D341Med (cell line): ENCODE data around the gene GRN.
"Not testable (repeated sequence)": the region's sequence is repeated elsewhere in the genome, so short reads cannot be mapped to it uniquely, and the experiment has no call there.

Experiments
- DNase-seq: peaks from one replicate; pipeline ENCODE4 v3.0.0; 2012; ENCODE audit warnings: low spot score

Gene GRN

DNA sequence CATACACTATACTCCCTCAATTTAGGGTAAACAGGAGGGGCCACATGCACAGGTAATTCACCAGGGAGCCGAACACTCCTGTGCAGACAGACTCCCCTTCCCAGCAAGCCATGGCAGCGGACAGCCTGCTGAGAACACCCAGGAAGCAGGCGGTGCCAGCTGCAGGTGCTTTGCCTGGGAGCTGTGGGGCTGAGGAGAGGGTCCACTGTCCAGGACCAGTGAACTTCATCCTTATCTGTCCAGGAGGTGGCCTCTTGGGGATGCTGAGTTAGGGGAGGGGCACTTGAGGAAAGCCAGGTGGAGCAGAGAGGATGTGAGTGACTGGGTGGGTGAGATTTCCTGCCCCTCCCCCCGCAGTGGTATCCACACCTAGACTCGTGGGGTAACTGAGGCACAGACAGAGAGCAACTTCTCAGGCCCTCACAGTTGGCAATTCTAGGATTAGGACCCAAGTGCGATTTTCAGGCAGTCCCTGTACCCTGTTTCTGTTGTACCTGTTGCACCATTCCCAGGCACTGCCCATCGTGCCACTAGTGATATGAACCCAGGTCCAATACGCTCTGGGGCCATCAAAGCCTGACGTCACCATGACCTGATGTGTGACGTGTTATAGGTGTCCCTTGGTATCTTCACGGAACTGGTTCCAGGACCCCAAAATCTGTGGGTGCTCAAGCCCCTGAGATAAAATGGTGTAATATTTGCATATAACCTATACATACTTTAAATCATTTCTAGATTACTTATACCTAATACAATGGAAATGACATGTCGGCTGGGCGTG, 1.2 kb downstream of the GRN start:
- DNase-seq, result no peak

- DNase-seq, result not testable (repeated sequence)
These were observed 2.3 kb downstream of the GRN start for GRCh38 chr17:44347206-44348055.

GRCh38 chr17:44348234-44348987, 3.3 kb downstream of the GRN start:
- DNase-seq, result peak; percentile 17

DNA sequence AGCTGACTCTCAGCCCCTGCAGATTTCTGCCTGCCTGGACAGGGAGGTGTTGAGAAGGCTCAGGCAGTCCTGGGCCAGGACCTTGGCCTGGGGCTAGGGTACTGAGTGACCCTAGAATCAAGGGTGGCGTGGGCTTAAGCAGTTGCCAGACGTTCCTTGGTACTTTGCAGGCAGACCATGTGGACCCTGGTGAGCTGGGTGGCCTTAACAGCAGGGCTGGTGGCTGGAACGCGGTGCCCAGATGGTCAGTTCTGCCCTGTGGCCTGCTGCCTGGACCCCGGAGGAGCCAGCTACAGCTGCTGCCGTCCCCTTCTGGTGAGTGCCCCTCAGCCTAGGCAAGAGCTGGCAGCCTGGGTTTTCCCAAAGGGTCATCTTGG, 3.9 kb downstream of the GRN start:
- peak; percentile 15 for DNase-seq

- DNase-seq, result peak; percentile 34
These were observed 4.5 kb downstream of the GRN start for GRCh38 chr17:44349553-44350070.

- DNase-seq, result peak; percentile 96
These were observed 5.7 kb downstream of the GRN start for GRCh38 chr17:44350733-44351226.

DNA sequence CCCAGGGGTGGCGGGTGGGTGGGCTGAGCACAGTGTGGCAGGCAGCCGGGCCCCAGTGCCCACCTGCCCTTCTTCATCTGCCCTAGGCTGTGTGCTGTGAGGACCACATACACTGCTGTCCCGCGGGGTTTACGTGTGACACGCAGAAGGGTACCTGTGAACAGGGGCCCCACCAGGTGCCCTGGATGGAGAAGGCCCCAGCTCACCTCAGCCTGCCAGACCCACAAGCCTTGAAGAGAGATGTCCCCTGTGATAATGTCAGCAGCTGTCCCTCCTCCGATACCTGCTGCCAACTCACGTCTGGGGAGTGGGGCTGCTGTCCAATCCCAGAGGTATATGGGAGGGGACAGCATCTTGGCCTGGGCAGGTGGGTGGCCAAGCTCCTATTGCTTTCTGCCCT, 6.4 kb downstream of the GRN start:
- DNase-seq, result no peak

DNA sequence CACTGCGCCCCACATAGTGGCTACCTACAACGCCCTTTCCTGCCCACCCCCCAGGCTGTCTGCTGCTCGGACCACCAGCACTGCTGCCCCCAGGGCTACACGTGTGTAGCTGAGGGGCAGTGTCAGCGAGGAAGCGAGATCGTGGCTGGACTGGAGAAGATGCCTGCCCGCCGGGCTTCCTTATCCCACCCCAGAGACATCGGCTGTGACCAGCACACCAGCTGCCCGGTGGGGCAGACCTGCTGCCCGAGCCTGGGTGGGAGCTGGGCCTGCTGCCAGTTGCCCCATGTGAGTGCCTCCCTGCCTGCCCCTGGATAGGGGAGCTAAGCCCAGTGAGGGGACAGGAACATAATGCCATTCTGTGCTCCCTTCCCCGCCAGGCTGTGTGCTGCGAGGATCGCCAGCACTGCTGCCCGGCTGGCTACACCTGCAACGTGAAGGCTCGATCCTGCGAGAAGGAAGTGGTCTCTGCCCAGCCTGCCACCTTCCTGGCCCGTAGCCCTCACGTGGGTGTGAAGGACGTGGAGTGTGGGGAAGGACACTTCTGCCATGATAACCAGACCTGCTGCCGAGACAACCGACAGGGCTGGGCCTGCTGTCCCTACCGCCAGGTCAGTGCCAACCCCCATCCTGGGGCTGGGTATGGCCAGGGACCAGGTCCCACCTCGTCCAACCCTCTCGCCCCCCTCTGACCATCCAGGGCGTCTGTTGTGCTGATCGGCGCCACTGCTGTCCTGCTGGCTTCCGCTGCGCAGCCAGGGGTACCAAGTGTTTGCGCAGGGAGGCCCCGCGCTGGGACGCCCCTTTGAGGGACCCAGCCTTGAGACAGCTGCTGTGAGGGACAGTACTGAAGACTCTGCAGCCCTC, 7.1 kb downstream of the GRN start:
- DNase-seq, result peak; percentile 39

GRCh38 chr17:44352828-44353671, 7.9 kb downstream of the GRN start:
- DNase-seq, result peak; percentile 26

DNA sequence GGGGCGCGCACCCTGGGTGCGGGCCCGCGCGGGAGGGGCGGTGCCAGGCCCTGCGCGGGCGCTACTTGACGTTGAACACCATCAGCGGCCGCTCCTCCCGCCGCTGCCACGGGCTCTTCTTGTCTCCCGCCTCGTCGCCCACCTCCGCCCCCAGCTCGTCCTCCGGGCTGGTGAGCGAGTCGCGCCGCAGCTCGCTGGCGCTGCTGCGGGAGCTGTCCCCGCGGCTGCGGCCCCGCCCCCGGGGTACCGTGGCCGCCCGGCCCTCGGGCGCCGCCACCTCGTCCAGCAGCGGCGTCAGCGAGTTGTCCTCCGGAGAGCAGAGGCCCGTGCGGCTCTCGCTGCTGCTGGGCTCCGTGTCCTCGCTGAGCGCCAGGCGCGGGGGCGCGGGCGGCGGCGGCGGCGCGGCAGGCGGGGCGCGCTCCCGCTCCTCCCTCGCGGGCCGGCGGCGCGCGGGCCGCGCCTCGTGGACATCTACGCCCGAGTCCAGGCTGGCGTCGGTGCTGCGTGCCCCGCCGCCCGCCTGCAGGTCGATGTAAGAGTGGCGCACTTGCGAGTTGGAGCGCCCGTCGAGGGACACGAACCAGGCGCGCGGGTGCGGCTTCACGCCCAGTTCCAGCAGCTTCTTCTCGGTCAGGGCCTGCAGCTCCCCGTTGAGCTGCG, 8.7 kb downstream of the GRN start:
- peak; percentile 48 for DNase-seq

DNA sequence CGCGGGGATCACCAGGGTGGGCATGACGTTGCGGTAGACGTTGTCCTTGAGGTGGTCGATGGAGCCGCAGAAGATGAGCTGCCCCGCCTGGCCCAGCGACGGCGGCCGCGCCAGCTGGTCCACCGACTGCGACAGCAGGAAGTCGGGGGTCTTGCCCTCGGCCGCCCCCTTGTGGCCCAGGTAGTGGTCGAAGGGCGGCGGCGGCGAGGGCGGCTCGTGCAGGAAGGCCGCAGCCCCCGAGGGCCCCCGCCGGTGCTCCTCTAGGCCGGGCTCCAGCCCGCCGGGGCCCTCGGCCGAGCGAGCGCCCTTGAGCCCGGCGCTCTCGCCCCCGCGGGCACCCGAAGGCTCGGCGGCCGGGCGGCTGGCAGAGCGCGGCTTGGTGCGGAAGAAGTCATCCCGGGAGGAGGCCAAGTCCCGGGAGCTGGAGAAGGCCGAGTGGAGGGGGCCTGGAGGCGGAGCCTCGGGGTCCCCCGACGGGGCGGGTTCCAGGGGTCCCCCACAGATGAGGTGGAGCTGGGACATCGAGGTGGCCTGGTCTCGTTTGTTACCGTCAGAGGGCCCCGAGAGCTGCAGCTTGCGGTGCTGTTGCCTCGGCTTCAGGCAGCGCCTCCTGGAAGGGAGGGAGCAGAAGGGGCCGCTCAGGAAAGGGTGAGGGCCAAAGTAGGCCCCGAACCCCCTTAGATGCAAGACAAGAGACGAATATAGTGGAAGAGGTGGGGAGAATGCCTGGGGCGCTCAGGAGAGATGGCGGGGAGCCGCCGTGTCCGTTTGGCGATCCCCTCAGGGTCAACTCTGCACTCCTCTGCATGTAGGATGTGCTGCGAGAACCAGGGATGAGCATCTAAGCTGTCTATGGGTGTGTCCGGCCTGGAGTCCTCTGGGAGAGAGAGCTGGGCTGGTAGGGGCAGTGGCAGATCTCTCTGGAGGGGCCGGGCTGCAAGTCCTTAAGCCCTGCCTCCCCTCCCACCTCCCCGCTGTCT, 9.8 kb downstream of the GRN start:
- DNase-seq, result peak; percentile 48

DNA sequence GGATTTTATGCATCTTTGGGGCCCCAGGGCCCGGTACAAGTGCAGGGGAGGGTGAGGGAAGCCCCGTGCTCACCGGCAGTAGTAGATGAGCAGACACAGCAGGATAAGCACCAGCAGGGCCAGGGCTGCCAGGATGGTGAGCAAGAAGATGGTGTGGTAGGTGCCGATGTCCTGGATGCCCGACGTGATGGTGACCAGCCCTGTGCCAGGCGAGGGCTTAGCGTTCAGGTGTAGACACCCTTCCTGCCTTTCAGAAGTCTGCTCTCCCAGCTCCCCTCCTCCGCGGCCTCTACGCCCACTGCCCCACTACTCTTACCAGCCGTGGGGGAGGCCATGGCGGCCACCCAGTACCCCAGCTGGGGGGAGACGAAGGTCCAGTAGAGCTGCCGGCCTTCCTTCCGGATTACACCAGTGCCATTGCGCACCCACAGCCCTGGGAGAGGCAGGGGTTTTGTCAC, 10.6 kb downstream of the GRN start:
- DNase-seq, result peak; percentile 27

DNA sequence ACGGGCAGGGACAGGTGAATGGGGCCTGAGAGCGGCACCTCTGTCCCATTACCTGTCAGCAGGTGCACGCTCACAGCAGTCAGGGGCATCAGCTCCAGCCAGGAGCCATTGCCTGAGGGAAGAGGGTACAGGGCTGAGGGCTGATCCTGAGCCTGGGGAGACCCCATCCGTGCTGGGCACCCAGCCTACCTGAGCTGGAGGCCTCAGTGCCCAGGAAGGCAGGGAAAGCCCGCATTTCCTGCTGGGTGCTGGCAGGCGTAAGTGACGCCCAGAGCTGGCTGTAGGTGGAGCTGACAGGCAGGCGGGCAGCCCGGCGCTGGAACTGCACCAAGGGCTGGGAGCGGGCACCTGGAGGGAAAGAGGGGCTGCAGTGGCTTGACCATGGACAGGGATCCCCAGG, 11.1 kb downstream of the GRN start:
- DNase-seq, result peak; percentile 52

DNA sequence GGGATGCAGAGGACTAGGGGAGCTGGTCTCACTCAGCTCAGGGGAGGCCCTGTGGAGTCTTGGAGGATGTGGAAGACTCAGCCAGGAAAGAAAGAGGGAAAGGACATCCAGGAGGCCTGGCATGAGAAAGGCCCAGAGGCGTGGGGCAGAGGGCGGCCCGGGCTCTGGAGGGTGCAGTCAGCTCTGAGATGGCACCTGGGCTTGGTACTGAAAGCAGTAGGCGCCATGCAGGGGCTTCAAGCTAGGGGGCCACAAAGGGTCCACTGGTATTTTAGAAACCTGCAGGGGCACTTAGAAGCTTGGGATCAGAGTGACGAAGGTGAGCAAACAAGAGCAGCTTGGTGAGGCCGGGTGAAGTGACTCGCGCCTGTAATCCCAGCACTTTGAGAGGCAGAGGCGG, 13.0 kb downstream of the GRN start:
- DNase-seq, result peak; percentile 31

DNA sequence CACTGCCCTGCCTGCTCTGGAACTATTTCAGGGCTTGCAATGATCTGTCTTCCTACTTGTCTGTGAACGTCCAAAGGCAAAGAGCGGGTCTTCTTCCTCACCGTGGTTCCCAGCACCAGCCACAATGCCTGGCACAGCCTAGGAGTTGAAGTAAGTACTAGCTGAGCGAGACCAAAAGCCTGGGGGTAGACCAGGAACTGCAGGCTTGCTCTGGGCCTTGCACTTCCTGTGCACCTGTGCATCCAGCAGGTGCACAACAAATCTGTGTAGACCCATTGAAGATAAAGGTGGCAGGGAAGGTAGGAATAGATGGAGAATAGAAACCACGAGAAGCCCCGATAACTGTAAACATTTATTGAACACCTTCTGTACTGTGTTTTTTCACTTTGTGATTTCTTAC, 13.9 kb downstream of the GRN start:
- peak; percentile 24 for DNase-seq

GRCh38 chr17:44359458-44360143, 14.5 kb downstream of the GRN start:
- DNase-seq, result peak; percentile 27

DNA sequence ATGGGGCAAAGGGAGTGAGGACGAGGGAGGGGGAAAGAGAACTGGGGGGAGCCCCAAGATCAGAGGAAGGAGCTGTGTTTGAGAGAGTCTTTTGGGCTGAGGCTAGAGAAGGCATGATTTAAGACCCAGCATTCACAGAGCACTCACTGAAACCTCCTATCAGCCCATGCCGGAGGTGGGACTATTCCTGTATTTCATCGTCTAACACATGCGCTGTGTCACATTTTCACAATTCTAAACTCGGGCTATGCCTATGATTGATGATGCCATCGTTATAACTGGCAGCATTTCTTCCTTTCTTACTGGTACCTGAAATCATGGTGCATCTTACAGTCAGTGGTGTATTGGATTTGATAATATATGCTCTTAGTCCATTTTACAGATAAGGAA, 15.0 kb downstream of the GRN start:
- no peak for DNase-seq

DNA sequence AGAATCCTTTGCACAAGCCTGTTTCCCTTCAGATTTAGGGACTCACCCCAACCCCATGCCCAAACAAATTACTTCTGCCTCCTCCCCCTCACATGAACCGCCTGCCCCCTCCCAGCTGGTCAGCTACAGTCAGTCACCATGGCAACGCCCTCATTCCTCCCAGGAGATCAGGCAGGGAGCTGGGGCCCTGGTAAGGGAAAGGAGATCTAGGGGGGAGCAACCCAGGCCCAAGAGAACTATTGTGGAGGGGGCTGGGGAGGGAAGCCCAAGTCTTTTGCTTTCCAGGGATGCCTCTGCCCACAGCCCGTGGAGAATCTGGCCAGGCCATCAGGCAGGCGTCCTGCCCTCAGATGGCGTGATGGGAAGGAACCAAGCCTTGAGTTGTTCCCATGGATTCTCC, 15.7 kb downstream of the GRN start:
- peak; percentile 39 for DNase-seq
